Stimulated activated CD8-positive, alpha-beta memory T cell treated with anti-CD3 and anti-CD28 coated beads, Interleukin-7, amount 100 ng/mL, for 1 hour (primary cell): ENCODE measurements around the gene NANP.
"Not testable (repeated sequence)": the region's sequence is repeated elsewhere in the genome, so short reads cannot be mapped to it uniquely, and the experiment has no call there.

ENCODE experiments used
- DNase-seq, 2 donors: peaks; one replicate each; pipeline ENCODE4 v3.0.0-alpha.2; 2020; ENCODE audit warnings: low read depth in 2 of 2

The NANP gene, protein sequence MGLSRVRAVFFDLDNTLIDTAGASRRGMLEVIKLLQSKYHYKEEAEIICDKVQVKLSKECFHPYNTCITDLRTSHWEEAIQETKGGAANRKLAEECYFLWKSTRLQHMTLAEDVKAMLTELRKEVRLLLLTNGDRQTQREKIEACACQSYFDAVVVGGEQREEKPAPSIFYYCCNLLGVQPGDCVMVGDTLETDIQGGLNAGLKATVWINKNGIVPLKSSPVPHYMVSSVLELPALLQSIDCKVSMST

DNA sequence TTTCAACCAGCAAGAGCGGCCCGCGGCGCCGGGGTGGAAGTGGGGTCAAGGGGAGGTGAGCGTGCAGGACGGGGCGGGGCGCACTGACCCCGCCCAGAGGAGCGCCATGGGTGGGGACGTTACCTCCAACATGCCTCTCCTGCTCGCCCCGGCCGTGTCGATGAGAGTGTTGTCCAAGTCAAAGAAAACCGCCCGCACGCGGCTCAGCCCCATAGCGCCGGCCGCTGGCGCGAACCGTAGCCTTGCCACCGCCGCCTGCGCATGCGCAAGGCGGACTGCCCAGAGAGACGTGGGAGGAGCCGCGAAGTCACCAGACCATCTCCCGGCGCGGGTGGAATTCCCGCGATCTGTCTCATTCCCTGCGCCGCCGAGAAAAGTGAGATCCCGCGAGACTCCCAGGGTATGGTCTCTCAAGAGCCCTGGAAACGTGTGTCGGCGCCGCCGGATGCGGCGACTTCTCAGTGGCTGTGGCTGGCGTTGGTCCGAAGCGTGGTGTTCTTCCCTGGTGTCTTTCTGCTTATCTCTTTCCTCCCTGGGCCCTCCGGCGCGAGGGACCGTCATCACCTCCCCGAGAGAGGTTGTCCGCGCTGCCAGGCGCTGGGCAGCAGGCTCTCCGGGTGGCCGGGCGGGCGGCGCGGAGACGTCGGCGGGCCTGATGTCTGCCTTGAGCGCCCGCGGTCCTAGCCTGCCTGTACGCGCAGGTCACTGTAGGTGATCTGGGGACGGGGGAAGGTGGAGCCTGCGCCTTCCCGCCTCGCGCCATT, at the start of gene NANP:
NANP (minus strand) TSS at position 279 of the 764 bp plus-strand sequence; CDS start at position 213, 66 bp downstream.
- peak; percentile 59 to 60 for DNase-seq

DNA sequence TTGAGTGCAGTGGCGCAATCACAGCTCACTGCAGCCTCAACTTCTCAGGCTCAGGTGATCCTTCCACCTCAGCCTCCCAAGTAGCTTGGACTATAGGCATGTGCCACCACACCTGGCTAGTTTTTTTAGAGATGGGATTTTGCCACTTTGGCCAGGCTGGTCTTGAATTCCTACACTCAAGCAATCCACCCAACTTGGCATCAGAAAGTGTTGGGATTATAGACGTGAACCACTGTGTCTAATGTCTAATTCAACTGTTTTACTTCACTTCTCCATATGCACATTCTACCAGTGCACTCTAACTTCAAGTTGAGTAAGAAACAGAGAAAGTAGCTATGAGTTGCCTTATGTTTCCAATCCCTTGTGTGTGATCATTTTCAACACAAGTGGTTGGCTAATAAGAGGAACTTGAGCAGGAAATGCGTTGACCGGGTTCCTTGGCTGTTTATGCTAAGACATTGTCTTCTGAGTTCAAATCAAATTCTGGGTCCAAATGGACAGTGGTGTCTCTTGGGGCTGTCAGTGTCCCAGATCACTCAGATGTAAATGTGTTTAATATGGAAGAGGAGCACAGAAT, 48.9 kb upstream of the NANP start:
- no peak for DNase-seq

DNA sequence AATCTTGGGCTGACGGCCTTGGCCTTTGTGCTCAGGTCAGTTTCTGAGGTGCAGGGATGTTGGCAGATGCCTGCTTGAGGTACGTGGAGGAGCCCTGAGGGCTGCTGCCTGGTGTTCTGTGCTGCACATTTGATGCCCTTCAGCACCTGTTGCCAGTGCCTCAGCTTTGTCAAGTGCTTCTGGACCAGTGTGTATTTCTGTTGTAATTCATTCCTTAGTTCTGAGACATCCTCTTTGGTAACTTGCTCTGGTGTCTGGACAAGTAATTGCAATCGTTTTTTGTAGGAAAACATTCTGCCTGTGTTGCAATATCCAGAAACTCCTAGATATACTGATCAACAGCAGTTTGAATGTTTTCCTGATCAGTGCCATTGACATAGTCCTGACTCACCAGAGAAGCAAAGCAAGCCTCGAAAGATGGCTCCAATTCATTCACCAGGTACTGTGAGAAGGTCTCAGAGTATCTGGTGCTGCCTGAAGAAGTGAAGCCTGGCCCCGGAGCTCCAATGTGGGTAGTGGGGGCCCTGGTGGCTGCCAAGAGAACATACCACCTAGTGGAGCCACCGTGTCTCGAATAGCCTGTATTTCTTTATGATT, 46.1 kb upstream of the NANP start:
- DNase-seq: no peak

DNA sequence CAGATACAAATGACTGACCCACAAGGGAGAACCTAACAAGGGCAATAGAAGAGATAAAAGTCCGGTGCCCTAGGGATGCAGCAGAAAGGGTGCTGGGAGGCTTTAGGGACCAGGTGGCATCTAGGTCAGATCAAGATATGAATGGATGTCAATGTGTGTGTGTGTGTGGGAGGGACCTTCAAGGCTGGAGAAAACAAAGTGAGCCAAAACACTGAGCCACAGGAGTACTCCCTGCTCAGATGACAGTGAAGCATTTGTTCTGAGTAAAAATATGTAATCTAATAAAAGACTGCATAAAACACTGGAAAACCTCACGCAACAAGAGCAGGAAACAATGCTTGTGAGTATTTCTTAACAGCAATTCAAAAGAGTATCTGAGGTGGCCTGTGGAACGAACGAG, 44.6 kb upstream of the NANP start:
- DNase-seq: no peak

DNA sequence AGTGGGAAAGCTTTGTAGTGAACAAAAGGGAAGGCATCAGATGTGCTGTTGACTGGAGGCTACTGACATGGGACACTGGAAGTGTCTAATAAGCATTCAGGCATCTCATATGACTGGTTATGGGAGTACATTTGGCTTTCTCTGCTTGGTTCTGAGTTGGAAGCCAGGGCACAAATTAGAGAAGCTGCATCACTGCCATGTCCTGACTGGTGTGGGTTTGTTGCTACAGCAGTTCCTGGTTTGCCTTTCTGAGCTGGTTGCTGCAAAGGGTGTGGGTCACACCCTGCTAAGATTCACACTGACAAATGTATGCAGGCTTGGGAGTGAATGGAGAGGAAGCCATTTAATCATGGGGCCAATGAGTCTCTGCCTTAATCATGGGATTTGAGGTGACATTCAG, 36.2 kb upstream of the NANP start:
- no peak for DNase-seq

DNA sequence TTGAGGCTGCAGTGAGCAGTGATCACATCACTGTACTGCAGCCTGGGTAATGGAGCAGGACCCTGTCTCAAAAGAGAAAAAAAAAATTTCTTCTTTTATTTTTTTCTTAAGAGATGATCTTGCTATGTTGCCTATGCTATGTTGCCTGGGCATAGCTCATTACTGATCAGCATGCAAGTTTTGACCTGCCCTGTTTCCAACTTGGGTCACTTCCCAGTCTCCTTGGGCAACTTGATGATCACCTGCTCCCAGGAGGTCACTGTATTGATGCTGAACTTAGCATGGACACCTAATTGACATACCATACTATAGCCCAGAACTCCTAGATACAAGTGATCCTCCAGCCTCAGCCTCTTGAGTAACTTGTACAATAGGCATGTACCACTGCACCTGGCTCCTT, 30.7 kb upstream of the NANP start:
- no peak for DNase-seq

DNA sequence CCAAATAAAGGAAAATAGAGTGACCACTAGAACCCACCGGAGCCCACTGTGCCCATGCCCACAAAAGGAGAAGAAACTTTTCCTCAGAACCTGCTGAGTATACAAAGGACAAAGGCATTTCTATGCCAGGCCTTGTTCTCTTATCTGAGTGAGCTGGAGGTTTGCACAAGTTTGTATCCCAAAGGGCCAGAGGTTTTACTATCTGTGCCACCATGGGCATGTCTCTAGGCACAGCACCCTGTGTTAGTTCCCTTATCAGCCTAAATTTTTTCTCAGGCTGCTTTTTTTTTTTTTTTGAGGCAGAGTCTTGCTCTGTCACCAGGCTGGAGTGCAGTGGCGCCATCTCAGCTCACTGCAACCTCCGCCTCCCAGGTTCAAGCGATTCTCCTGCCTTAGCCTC, 29.1 kb upstream of the NANP start:
- not testable (repeated sequence) for DNase-seq

DNA sequence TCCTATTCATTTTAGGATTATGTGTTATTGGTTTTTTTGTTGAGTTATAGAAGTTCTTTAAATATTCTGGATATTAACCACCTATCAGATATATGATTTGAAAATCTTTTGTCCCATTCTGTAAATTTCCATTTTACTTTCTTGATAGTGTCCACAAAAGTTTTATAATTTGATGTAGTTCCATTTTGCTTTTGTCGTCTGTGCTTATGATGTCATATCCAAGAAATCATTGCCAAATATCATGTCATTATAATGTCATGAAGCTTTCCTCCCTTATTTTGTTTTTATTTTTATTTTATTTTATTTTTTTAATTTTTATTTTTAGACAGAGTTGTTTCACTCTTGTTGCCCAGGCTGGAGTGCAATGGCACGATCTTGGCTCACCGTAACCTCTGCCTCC, 21.0 kb upstream of the NANP start:
- no peak for DNase-seq

DNA sequence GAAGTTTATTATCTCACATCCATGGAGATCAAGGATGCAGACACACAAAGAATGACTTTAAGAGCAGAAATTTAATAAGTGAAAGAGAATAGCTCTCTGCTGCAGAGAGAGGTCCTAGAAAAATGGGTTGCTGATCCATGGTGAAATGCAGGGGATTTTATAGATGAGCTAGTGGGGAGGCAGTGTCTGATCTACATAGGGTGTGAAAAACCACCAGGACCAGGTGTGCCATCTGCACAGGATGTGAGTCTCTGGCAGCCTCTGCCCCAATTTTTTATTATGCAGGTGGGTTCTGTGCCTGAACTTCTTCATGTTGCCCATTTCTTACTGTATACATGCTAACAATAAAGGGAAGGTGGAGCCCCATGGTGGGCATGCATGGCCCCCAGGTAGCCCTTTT, 19.9 kb upstream of the NANP start:
- no peak for DNase-seq

DNA sequence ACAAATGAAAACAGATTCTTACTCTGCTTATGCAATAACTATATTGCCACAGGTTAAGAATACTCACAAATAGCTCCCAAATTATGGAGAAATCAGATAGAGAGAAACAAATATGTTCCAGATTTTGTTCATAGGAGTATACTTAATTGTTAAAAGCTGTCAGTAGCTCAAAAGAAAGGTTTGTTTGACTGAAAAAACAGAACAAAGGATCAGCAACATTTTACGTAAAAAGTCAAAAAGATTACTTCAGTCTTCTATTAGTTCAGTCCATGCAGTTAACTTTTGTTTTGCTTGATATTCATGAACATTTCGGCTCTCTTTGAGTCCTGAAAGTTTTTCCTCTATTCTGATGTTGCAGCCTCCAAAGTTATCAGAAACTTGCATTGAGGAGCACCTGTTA, 13.4 kb upstream of the NANP start:
- DNase-seq: no peak

DNA sequence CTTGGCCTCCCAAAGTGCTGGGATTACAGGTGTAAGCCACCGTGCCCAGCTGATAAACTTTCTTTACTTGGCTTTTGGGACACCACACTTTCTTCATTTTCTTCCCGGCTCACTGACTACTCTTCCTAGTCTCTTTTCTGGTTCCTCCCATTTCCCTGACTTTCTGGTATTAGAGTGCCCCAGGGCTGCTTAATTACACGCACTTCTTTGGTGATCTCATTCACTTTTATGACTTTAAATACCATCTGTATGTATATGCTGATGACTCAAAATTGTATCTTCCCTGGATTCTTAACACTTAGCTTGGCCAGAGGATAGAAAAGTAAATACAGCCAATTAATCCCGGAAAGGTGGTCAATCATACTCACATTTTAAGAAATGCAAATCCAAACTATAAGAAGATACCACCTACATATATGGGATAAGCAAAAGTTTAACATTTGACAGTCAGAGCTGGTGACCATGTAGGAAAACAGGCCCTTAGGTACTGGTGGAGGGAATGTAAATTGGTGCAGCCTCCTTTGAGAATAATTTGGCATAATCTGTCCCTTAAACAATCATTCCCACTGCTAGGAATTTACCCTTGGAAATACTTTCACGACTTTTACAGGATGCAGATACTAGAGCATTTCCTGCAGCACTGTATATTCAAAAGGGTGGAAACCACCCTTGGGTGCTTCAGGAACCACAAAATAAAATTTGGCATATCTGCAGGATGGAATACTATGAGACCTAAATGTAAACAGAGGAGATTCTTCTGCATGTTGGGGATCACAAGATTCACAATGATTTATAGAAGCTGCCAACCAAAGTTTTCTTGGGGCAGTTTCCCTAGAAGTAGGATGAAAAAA, 9.4 kb upstream of the NANP start:
- DNase-seq: no peak

DNA sequence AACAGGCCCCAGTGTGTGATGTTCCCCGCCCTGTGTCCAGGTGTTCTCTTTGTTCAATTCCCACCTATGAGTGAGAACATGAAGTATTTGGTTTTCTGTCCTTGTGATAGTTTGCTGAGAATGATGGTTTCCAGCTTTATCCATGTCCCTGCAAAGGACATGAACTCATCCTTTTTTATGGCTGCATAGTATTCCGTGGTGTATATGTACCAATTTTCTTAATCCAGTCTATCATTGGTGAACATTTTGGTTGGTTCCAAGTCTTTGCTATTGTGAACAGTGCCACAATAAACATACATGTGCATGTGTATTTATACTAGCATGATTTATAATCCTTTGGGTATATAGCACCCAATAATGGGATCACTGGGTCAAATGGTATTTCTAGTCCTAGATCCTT, 6.8 kb upstream of the NANP start:
- not testable (repeated sequence) for DNase-seq

DNA sequence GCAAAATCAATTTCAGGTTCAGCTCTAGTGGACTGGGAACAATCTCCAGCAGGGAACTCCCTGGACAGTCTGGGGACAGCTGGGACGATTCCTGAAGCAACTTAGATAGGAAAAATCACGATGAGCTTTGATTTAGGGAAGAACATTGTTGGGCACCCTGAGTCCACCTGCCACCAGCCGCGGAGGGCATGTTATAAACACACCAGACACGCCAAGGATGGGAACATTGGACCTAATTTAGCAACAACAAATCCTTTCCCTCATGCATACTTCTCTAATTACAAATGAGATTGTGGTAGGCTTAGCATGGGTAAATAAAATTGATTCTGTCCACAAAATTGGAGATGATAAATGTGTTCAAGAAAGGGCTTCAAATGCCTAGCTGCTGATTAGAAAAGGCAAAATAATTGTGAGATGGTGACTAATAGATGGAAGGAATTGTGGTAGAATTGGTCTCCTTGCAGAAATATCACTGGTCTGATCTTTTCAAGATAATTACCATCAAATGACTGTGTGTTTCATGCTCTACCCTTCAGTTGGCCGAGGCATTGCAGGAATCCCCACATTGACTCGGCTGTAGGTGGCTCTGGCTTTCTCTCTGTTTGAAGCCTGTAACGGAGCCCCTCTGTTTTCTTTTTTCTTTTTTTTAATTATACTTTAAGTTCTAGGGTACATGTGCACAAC, 6.1 kb upstream of the NANP start:
- no peak for DNase-seq

DNA sequence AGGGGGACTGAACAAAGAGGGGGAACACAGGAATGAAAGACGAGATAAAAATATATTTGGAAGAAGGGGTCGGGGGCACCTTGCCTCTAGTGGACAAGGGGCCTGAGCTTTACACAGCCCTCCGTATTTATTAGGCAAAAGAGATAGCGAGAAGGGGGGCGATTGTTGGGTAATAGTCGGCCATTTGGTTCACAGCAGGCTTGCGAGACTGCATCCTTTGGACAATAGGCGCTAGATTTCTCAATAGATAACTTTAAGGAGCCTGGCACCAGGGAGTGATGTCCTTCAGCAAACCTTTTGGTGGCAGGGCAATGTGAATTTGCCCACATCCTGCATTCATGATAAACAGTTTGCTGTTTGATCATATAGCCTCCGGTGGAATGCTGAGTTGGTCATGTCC, 3.0 kb upstream of the NANP start:
- no peak for DNase-seq

DNA sequence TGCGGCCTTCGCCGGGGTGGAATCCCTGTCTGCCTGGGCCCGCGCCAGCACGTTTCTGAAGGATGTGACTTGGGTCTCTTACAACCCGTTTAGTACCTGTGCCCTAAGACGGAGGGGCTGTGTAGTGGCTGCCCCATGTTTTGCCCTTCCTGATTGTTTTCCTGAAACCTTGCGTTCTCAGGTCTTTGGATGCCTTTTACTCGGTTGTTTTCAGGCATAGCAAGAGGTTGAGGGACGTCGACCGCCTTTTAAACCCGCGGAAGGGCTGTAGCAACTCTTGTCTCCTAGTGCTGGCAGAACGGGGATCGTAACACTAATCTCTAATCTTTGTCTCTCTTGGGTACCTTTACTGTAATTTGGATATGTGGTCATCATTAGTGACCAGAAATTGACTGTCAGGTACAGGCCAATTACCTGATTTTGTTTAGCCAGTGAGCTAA, 706 bp upstream of the NANP start:
- DNase-seq: no peak

DNA sequence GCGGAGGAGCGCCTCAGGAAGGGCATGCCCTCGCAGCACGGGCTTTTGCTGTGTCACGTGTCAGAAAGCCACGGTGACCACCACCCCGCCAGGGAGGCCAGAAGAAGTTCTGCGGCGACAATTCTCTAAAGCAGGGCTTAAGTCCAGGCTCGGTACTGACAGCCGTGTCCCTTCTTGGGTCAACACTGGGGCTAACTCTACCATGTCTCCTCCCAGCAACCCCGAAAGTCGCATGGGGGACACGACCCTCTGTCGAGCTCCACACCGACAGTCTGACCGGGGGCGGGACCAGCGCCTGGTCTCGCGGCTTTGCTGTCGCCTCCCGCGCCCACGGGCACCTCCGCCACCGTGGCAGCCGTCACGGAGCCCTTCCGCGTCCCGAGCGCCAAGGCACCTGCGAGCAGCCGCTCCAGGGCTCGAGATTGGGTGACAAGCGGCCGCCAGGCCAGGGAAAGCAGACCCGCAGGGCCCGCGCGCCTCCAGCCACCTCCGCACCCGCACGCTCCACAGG, 534 bp downstream of the NANP start:
- DNase-seq: peak in 1 of 2 donors; percentile 4

DNA sequence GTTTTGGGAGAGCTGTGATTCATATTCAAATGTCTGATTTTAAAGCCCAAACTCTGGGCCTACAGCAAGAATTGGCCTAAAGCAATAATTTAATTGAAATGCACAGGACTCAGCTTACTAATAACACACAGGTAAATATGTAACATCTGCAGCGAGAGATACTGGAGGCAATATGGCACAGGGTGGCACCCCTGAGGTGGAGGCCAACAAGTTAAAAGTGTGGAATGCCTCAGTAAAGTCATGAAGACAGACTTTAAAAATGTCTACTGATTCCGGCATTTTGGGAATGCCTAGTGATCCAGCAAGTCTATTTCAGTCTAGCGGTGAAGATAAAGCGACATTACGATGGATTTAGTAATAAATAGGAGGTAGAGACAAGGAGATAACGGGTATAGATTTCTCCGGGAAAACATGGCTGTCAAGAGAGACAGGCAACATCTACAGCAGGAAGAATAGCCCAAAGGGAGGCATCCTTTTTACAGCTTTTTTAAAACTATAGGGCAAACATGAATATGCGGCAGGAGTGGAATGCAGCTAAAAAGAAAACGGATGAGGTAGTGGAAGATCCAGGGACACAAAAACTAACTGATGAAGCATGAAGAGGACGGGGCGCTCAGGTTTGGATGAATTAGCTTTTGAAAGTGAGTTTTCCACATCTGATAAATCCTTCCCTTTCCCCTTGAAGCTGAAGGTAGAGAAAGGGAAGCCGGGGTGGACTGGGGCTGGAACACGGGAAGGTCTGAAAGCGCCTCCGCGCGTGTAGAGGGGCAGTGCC, 1.2 kb downstream of the NANP start:
- DNase-seq: no peak

DNA sequence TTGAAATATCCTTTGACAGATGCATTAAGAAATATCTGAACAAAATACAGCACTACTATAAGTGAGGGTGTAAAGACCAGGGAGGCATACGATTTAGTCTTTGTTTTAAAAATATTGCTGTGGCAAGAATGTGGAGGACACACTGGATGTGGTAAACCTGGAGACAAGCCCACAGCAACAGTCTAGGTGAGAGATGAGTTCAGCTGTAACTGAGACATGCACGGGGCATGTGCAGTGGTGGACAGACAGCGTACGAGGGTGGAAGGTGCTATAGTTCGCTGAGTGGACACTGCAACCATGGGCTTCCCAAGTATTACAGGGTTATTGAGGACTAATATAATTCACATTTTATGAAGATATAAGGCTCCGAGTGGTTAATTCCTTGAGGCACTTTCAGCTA, 1.8 kb downstream of the NANP start:
- no peak for DNase-seq

DNA sequence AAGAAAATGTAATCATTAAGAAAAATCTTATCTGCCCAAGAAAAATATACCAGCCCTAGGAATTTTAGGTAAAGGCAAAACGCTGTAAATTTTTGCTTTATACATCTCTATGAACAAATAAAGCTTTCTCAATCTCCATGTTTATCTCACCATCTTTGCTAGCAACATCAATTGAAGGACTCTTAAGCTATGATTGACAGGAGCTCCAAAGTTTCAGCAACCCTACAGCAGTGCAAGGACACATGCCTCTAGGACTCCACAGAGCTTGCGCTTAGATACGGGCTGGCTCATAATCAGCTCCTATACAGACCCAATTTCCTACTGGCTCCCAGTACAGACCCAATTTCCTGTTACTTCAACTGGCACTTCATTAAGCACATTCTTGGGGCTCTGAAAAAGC, 4.3 kb downstream of the NANP start:
- DNase-seq: no peak

DNA sequence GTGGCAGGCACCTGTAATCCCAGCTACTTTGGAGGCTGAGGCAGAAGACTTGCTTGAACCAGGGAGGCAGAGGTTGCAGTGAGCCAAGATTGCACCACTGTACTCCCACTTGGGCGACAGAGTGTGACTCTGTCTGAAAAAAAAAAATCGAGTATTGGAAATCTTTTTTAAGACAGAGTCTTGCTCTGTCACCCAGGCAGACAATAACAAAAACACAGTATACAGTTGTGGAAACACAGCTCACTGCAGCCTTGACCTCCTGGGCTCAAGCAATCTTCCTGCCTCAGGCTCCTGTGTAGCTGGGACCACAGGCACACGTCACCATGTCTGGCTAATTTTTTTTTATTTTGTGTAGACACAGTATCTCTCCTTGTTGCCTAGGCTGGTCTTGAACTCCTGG, 15.0 kb downstream of the NANP start:
- DNase-seq: no peak
